HG03520 (cell line): ENCODE measurements around the gene SCYL1.
A peak's percentile ranks its signal among the peaks of the same experiment; 100 is the strongest.

Source experiments
- ATAC-seq: cut with Tn5 transposase; IDR thresholded peaks from one replicate; pipeline ENCODE4 v1.9.1; 2021; ENCODE audit warnings: mild to moderate bottlenecking, moderate library complexity; ENCODE audit not compliant: unreplicated experiment

The SCYL1 gene

GRCh38 chr11:65524741-65525545 is at the start of gene SCYL1:
SCYL1 (plus strand) TSS chr11:65525083; CDS start chr11:65525154, 71 bp downstream.
- ATAC-seq = no peak

- ATAC-seq = no peak
Measured at GRCh38 chr11:65476632-65477148, 48.2 kb upstream of the SCYL1 start.

- ATAC-seq = peak; percentile 69
Measured at GRCh38 chr11:65477149-65477965, 47.5 kb upstream of the SCYL1 start.

- no peak for ATAC-seq
Measured at GRCh38 chr11:65478388-65479183, 46.3 kb upstream of the SCYL1 start.

- ATAC-seq = no peak
Measured at GRCh38 chr11:65479184-65480145, 45.4 kb upstream of the SCYL1 start.

GRCh38 chr11:65482306-65482850 is 42.5 kb upstream of the SCYL1 start:
- ATAC-seq = no peak

- no peak for ATAC-seq
Measured at GRCh38 chr11:65485920-65486219, 39.0 kb upstream of the SCYL1 start.

- ATAC-seq = no peak
Measured at GRCh38 chr11:65486570-65487466, 38.1 kb upstream of the SCYL1 start.

GRCh38 chr11:65487467-65488272 is 37.2 kb upstream of the SCYL1 start:
- no peak for ATAC-seq

- ATAC-seq = no peak
Measured at GRCh38 chr11:65488273-65489034, 36.4 kb upstream of the SCYL1 start.

GRCh38 chr11:65489035-65489705 is 35.7 kb upstream of the SCYL1 start:
- no peak for ATAC-seq

GRCh38 chr11:65489706-65490320 is 35.1 kb upstream of the SCYL1 start:
- no peak for ATAC-seq

GRCh38 chr11:65491163-65491465 is 33.8 kb upstream of the SCYL1 start:
- no peak for ATAC-seq

GRCh38 chr11:65491614-65492386 is 33.1 kb upstream of the SCYL1 start:
- ATAC-seq = no peak

GRCh38 chr11:65492387-65492636 is 32.6 kb upstream of the SCYL1 start:
- no peak for ATAC-seq
